AG09309 (cell line): ENCODE results near the gene NR4A1.
A peak's percentile ranks its signal among the peaks of the same experiment; 100 is the strongest.

Experiments
- DNase-seq: peaks from one replicate; pipeline ENCODE4 v3.0.0-alpha.2; 2010; ENCODE audit warnings: low read depth
- H3K4me3 ChIP-seq: 2 replicates; pipeline ENCODE4 v1.5.1; 2011; ENCODE audit warnings: mild to moderate bottlenecking, low read depth, low read length, moderate library complexity; ENCODE audit not compliant: control insufficient read depth
- TF ChIP-seq, protein P1 (sequence below): IDR thresholded peaks from 2 replicates; pipeline ENCODE4 v1.5.1; 2011; ENCODE audit warnings: mild to moderate bottlenecking, low read depth, low read length, inconsistent platforms; ENCODE audit not compliant: insufficient read depth, control insufficient read depth; ENCODE audit errors: missing control alignments

Gene NR4A1

DNA sequence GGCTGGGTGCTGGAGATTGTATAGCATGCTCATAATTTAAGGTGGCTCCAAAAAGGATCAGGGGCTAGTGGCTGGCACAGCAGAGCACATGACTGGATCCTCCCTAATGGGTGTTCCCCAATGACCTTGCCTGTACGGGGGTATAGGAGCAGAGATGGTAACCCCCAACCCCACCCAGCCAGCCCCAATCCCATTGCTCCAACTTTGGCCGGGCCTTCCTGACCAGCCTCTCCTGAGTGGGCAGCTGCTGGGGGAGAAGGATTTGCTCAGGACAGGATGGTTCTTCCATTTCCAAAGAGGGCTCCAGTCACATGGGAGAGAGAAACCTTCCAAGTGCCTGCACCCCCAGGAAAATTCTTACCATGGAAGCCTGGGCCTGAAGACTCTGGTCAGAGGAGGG is 15.3 kb upstream of the NR4A1 start:
- H3K4me3 ChIP-seq = no peak overlapping the region
- TF ChIP-seq, protein P1, sequence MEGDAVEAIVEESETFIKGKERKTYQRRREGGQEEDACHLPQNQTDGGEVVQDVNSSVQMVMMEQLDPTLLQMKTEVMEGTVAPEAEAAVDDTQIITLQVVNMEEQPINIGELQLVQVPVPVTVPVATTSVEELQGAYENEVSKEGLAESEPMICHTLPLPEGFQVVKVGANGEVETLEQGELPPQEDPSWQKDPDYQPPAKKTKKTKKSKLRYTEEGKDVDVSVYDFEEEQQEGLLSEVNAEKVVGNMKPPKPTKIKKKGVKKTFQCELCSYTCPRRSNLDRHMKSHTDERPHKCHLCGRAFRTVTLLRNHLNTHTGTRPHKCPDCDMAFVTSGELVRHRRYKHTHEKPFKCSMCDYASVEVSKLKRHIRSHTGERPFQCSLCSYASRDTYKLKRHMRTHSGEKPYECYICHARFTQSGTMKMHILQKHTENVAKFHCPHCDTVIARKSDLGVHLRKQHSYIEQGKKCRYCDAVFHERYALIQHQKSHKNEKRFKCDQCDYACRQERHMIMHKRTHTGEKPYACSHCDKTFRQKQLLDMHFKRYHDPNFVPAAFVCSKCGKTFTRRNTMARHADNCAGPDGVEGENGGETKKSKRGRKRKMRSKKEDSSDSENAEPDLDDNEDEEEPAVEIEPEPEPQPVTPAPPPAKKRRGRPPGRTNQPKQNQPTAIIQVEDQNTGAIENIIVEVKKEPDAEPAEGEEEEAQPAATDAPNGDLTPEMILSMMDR = no peak
- no peak for DNase-seq

DNA sequence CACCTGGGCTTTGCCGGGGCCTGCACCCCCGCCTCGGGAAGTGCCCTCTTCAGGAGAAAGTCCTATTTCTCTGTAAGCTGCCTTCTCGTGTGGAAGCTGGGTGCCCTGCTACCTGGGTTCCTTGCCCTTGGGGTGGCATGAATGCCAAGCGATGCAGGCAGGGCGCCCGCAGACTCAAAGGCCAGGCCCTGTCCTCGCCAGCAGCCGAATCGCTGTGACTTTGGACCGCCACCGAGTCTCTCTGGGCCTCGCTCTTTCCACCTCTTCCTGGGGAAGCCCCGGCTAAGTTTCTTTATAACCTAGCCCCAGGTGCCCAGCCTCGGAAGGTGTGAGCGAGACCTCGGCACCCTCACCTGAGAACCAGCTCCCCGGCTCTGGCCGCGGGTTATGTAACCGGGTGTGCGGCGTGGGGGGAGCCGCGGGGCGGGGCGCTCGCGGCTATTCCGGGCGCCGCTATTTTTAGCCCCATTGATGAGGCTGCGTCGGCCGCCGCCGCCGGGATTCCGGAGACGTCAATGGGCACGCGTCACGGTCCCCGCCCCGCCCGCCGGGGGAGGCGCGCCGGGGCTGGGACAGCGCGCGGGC is 14.6 kb upstream of the NR4A1 start:
- TF ChIP-seq, protein P1 = no peak
- peak overlapping the region; percentile 92 for H3K4me3 ChIP-seq
- no peak for DNase-seq

DNA sequence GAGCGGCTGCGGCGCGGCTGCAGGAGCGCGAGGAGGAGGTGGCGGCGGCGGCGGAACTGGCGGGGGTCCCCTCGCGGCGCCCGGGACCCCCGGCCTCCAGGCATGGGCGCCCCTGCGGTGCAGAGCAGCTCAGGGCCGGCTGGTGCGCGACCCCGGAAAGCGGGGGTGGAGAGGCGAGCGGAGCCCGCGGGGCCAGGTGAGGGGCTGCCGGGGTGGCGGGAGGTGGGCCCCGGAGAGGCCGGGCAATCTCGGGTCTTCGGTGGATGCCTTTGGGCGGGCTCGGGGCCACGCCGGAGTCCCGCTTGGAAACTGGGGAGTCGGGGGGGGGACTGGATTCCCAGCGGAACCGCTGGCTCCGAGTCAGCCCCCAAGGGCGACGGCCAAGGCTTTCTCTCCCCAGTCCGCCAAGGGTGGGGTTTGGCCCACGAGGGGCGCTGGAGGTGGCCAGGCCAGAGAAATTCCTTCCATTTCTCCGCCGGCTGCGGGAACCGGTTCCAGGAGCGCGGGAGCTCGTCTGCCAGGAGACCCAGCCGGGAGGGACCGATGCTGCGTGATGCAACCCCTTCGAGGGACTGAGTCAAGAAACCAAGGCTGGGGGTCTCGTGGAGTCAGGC is 13.9 kb upstream of the NR4A1 start:
- TF ChIP-seq, protein P1 = peak; percentile 16
- DNase-seq = no peak
- H3K4me3 ChIP-seq = peak overlapping the region; percentile 92

DNA sequence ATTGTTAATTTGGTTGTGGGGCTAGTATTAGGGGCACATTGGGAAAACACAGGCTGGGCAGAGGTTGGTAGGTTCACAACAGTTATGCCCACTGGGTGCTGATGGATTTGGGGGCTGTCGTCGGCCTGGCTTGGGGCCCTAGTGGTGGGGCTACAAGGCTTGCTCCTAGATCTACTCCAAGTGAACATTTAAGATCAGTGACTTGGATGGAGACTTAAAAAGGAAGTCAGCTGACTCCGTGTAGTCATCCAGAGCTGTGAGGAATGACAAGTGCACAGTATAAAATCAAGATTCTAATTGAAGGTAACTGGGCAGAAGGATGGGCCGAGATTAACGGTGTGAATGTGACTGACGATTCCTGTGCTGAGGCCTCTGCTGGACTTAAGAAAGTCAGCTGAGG is 12.8 kb upstream of the NR4A1 start:
- no peak for DNase-seq
- TF ChIP-seq, protein P1 = no peak
- no peak overlapping the region for H3K4me3 ChIP-seq

DNA sequence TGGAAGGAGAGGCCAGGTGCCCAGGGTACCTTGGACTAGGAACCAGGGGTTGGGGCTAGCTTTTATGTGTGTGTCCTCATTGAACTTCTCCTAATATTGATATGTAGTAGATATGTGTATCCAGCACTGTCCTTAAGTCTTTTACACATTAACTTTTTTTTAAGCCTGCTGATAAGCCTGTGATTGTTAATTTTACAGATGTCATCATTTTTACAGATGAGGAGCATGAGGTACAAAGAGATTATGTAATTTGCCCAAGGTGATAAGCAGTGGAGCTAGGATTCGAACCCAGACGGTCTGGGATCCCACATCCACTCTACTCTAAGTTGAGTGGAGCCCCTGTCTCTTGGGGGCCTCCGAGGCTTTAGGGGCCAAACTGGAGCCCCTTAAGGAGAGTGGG is 10.2 kb upstream of the NR4A1 start:
- DNase-seq = no peak
- H3K4me3 ChIP-seq = no peak overlapping the region
- TF ChIP-seq, protein P1 = no peak

DNA sequence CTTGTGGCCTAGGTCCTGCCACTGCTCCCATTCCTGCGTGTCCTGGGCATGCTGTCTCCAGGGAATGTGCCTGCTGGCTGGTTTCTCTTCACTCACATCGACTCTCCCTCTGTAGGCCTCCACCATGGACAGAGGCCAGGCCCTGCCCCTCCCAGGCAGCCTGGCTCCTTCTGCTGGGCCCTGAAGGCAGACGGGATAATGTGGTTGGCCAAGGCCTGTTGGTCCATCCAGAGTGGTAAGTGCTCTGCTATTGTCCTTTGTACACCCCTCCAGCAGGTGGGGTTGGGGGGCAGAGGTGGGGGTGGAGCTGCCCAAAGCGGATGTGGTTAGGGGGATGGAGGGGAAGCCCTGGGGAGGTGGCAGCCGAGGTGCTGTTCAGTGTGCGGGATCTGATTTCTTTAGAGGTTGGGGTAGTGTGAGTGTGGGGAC is 9.5 kb upstream of the NR4A1 start:
- no peak for DNase-seq
- TF ChIP-seq, protein P1 = no peak
- H3K4me3 ChIP-seq = no peak overlapping the region
